ENCODE results near the gene C9orf40.

C9orf40 gene

GRCh38 chr9:74963056-74963455, 10.3 kb upstream of the C9orf40 start:
- 94 to 100% methylated on average over 2 of the region's 2 CpGs for WGBS, 2 experiments
- no peak overlapping the region for H3K4me3 ChIP-seq (ENCODE audit: insufficient read depth, low read depth, low read length)

GRCh38 chr9:74961496-74961895, 8.8 kb upstream of the C9orf40 start:
- no peak overlapping the region for H3K27ac ChIP-seq (ENCODE audit: insufficient read depth, low read depth, low read length, poor library complexity, severe bottlenecking)
- H3K36me3 ChIP-seq (ENCODE audit: control insufficient read depth, insufficient read depth, low read length) = no peaks in the 10 kb centered on the region
- no peaks in the 10 kb centered on the region for H3K4me1 ChIP-seq (ENCODE audit: control insufficient read depth, insufficient read depth, low read length)
- no peak overlapping the region for H3K4me3 ChIP-seq (ENCODE audit: insufficient read depth, low read depth, low read length)
- no peaks in the 10 kb centered on the region for H3K9me3 ChIP-seq (ENCODE audit: control insufficient read depth, low read length)
- no peaks in the 10 kb centered on the region for H3K27me3 ChIP-seq (ENCODE audit: control insufficient read depth, insufficient read depth, low read length, poor library complexity, severe bottlenecking)
- 71 to 100% methylated on average over 1 of the region's 1 CpG for WGBS, 2 experiments

More at GRCh38 chr9:74963056-74963455, 10.3 kb upstream of the C9orf40 start:
- no peaks in the 10 kb centered on the region for H3K9me3 ChIP-seq (ENCODE audit: control insufficient read depth, low read length)
- H3K36me3 ChIP-seq (ENCODE audit: control insufficient read depth, insufficient read depth, low read length) = no peaks in the 10 kb centered on the region
- H3K27me3 ChIP-seq (ENCODE audit: control insufficient read depth, insufficient read depth, low read length, poor library complexity, severe bottlenecking) = no peaks in the 10 kb centered on the region
- H3K4me1 ChIP-seq (ENCODE audit: control insufficient read depth, insufficient read depth, low read length) = no peaks in the 10 kb centered on the region
- no peak overlapping the region for H3K27ac ChIP-seq (ENCODE audit: insufficient read depth, low read depth, low read length, poor library complexity, severe bottlenecking)

DNA sequence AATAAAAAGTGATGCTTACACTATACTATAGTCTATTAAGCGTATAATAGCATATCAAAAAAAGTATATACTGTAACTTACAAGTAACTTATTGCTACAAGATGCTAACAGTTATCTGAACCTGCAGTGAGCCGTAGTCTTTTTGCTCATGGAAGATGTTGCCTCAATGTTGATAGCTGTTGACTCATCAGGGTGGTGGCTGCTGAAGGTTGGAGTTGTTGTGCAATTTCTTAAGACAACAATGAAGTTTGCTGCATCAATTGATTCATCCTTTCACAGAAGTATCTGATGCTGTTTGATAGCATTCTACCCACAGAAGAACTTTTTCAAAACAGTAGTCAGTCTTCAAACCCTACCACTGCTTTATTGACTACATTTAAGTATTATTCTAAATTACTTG, 7.8 kb upstream of the C9orf40 start:
- Histone ChIP-seq H3K4me3 (ENCODE audit: insufficient read depth, low read depth, low read length) (no peak overlapping the region), H3K9me3 (ENCODE audit: control insufficient read depth, low read length) (no peaks in the 10 kb centered on the region), H3K27ac (ENCODE audit: insufficient read depth, low read depth, low read length, poor library complexity, severe bottlenecking) (no peak overlapping the region), H3K36me3 (ENCODE audit: control insufficient read depth, insufficient read depth, low read length) (no peaks in the 10 kb centered on the region), H3K4me1 (ENCODE audit: control insufficient read depth, insufficient read depth, low read length) (no peaks in the 10 kb centered on the region), H3K27me3 (ENCODE audit: control insufficient read depth, insufficient read depth, low read length, poor library complexity, severe bottlenecking) (no peaks in the 10 kb centered on the region)
- WGBS, 2 experiments = 48% methylated on average over 2 of the region's 2 CpGs; no CpG with 5 or more reads in 1 of the 2 experiments

- H3K4me3 ChIP-seq (ENCODE audit: insufficient read depth, low read depth, low read length) = no peak overlapping the region
- H3K4me1 ChIP-seq (ENCODE audit: control insufficient read depth, insufficient read depth, low read length) = no peaks in the 10 kb centered on the region
- no peak overlapping the region for H3K27ac ChIP-seq (ENCODE audit: insufficient read depth, low read depth, low read length, poor library complexity, severe bottlenecking)
- no peaks in the 10 kb centered on the region for H3K27me3 ChIP-seq (ENCODE audit: control insufficient read depth, insufficient read depth, low read length, poor library complexity, severe bottlenecking)
- H3K36me3 ChIP-seq (ENCODE audit: control insufficient read depth, insufficient read depth, low read length) = no peaks in the 10 kb centered on the region
- no peaks in the 10 kb centered on the region for H3K9me3 ChIP-seq (ENCODE audit: control insufficient read depth, low read length)
Measured at GRCh38 chr9:74958587-74958986, 5.9 kb upstream of the C9orf40 start.

GRCh38 chr9:74953235-74953751, 581 bp upstream of the C9orf40 start:
- H3K27me3 ChIP-seq (ENCODE audit: control insufficient read depth, insufficient read depth, low read length, poor library complexity, severe bottlenecking) = no peaks in the 10 kb centered on the region
- H3K36me3 ChIP-seq (ENCODE audit: control insufficient read depth, insufficient read depth, low read length) = no peaks in the 10 kb centered on the region
- no peaks in the 10 kb centered on the region for H3K4me1 ChIP-seq (ENCODE audit: control insufficient read depth, insufficient read depth, low read length)
- H3K27ac ChIP-seq (ENCODE audit: insufficient read depth, low read depth, low read length, poor library complexity, severe bottlenecking) = no peak overlapping the region
- H3K4me3 ChIP-seq (ENCODE audit: insufficient read depth, low read depth, low read length) = peak overlapping the region; percentile 83
- WGBS, 2 experiments = 88 to 92% methylated on average over 8 of the region's 8 CpGs
- no peaks in the 10 kb centered on the region for H3K9me3 ChIP-seq (ENCODE audit: control insufficient read depth, low read length)

- no peaks in the 10 kb centered on the region for H3K27me3 ChIP-seq (ENCODE audit: control insufficient read depth, insufficient read depth, low read length, poor library complexity, severe bottlenecking)
- no peaks in the 10 kb centered on the region for H3K4me1 ChIP-seq (ENCODE audit: control insufficient read depth, insufficient read depth, low read length)
- WGBS, 2 experiments = 1 to 2% methylated on average over 25 to 29 of the region's 30 CpGs
- no peaks in the 10 kb centered on the region for H3K36me3 ChIP-seq (ENCODE audit: control insufficient read depth, insufficient read depth, low read length)
- H3K4me3 ChIP-seq (ENCODE audit: insufficient read depth, low read depth, low read length) = peak overlapping the region; percentile 83
- no peaks in the 10 kb centered on the region for H3K9me3 ChIP-seq (ENCODE audit: control insufficient read depth, low read length)
- H3K27ac ChIP-seq (ENCODE audit: insufficient read depth, low read depth, low read length, poor library complexity, severe bottlenecking) = peak overlapping the region; percentile 59
Measured at GRCh38 chr9:74951725-74952151, 974 bp downstream of the C9orf40 start.

DNA sequence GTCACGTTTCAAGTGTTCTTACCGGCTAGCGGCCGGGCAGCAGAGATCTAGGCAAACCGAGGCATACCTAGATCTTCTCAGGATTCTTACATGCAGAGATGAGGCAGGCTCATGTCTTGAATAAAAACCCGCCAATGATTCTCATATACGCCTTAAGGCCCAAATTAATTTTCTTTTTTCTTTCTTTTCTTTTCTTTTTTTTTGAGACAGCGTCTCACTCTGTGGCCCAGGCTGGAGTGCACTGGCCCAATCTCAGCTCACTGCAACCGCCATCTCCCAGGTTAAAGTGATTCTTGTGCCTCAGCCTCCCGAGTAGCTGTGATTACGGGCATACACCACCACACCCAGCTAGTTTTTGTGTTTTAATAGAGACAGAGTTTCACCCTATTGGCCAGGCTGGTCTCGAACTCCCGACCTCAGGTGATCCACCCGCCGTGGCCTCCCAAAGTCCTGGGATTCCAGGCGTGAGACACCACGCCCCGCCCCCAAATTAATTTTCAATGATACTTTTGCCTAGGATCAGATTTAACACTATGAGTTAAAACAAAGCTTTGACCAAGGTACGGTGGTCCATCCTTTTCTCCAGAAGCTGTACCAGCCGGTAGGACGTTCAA, 1.5 kb downstream of the C9orf40 start:
- Histone ChIP-seq H3K27ac (ENCODE audit: insufficient read depth, low read depth, low read length, poor library complexity, severe bottlenecking) (no peak overlapping the region), H3K9me3 (ENCODE audit: control insufficient read depth, low read length) (no peaks in the 10 kb centered on the region), H3K4me3 (ENCODE audit: insufficient read depth, low read depth, low read length) (peak overlapping the region; percentile 83), H3K4me1 (ENCODE audit: control insufficient read depth, insufficient read depth, low read length) (no peaks in the 10 kb centered on the region), H3K27me3 (ENCODE audit: control insufficient read depth, insufficient read depth, low read length, poor library complexity, severe bottlenecking) (no peaks in the 10 kb centered on the region), H3K36me3 (ENCODE audit: control insufficient read depth, insufficient read depth, low read length) (no peaks in the 10 kb centered on the region)
- 78 to 82% methylated on average over 21 of the region's 21 CpGs for WGBS, 2 experiments

DNA sequence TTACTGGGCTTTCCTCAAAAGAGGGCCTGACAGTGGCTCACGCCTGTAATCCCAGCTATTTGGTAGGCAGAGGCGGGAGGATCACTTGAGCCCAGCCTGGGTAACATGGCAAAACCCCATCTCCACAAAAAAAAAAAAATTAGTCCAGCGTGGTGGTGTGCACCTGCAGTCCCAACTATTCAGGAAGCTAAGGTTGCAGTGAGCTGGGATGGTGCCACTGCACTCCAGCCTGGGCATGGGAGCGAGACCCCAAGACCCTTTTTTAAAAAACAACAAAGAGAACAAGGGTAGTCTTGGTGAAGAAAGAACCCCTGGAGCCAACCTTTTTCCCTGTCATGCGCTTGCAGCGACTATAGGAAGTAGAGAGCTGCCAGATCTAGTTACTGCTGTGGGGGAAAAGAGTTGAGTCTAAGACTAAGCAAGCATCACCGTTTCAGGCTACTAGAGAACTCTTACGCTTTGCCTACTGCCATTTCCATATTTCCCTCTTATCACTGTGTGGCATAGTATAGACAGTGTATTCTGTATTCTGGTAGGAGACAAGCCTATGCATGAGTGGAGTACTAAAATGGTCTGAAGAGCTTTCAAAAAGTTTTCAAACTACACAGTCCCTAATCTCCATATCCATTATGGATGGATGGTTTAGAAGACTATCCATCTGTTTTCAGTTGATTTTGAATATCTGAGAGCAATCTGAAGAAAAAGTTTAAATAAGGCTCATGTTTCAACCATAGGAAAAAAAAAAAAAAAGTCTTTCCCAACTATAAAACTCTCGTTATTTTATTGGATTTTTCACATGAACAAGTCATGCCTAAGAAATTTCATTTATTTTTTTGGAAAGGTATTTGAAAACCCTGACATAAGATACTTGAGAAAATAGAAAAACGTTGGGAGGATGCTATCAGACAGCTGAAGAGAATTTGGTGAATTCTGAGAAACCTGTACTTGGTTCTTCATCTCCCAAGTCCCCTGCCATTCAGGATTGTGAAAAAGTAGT, 2.6 kb downstream of the C9orf40 start:
- H3K4me3 ChIP-seq (ENCODE audit: insufficient read depth, low read depth, low read length) = no peak overlapping the region
- H3K4me1 ChIP-seq (ENCODE audit: control insufficient read depth, insufficient read depth, low read length) = no peaks in the 10 kb centered on the region
- 65 to 78% methylated on average over 7 to 9 of the region's 10 CpGs for WGBS, 2 experiments
- H3K36me3 ChIP-seq (ENCODE audit: control insufficient read depth, insufficient read depth, low read length) = no peaks in the 10 kb centered on the region
- H3K9me3 ChIP-seq (ENCODE audit: control insufficient read depth, low read length) = no peaks in the 10 kb centered on the region
- no peaks in the 10 kb centered on the region for H3K27me3 ChIP-seq (ENCODE audit: control insufficient read depth, insufficient read depth, low read length, poor library complexity, severe bottlenecking)
- H3K27ac ChIP-seq (ENCODE audit: insufficient read depth, low read depth, low read length, poor library complexity, severe bottlenecking) = no peak overlapping the region

DNA sequence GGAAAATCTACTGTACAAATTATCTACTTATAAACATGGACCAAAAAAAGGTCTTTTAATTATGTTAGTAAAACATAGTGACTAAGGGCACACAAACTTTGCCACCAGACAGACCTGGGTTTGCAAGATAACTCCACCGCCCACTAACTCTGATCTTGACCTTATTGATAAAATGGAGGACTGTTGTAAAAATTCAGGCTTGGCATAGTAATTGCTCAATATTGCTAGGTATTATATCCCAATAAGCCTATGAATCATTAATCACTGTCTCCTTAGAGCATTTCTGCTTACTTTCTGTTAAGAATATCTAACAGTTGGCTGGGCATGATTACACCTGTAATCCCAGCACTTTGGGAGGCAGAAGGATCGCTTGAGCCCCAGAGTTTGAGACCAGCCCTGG, 3.8 kb downstream of the C9orf40 start:
- WGBS, 2 experiments = 93 to 100% methylated on average over 2 of the region's 2 CpGs
- Histone ChIP-seq H3K27me3 (ENCODE audit: control insufficient read depth, insufficient read depth, low read length, poor library complexity, severe bottlenecking) (no peaks in the 10 kb centered on the region), H3K36me3 (ENCODE audit: control insufficient read depth, insufficient read depth, low read length) (no peaks in the 10 kb centered on the region), H3K27ac (ENCODE audit: insufficient read depth, low read depth, low read length, poor library complexity, severe bottlenecking) (no peak overlapping the region), H3K4me3 (ENCODE audit: insufficient read depth, low read depth, low read length) (no peak overlapping the region), H3K4me1 (ENCODE audit: control insufficient read depth, insufficient read depth, low read length) (no peaks in the 10 kb centered on the region), H3K9me3 (ENCODE audit: control insufficient read depth, low read length) (no peaks in the 10 kb centered on the region)

DNA sequence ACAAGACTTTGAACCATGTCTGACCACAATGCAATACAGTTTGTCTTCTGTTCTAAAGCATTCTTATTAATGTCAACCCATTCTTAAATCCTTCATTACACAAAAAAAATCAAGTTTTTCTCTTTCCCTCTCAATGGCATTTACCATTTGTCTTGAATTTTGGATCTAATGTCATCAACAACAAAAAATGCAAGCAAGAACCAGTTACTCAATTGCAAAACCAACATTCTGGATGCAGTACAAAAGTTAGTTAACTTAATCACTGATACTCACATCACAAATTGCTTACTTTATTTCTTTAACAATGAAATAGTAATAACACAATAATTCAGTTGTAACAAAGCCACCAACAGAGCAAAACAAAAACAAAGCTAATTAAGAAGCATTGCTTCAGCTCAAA, 6.0 kb downstream of the C9orf40 start:
- Histone ChIP-seq H3K27ac (ENCODE audit: insufficient read depth, low read depth, low read length, poor library complexity, severe bottlenecking) (no peak overlapping the region), H3K27me3 (ENCODE audit: control insufficient read depth, insufficient read depth, low read length, poor library complexity, severe bottlenecking) (no peaks in the 10 kb centered on the region), H3K4me1 (ENCODE audit: control insufficient read depth, insufficient read depth, low read length) (no peaks in the 10 kb centered on the region), H3K36me3 (ENCODE audit: control insufficient read depth, insufficient read depth, low read length) (no peaks in the 10 kb centered on the region), H3K4me3 (ENCODE audit: insufficient read depth, low read depth, low read length) (no peak overlapping the region), H3K9me3 (ENCODE audit: control insufficient read depth, low read length) (no peaks in the 10 kb centered on the region)
